GM21786 (cell line): ENCODE data around the gene CDC14B.
A peak's percentile ranks its signal among the peaks of the same experiment; 100 is the strongest.
"Not testable (repeated sequence)": the region's sequence is repeated elsewhere in the genome, so short reads cannot be mapped to it uniquely, and the experiment has no call there.

Experiments used
- ATAC-seq: cut with Tn5 transposase; IDR thresholded peaks from one replicate; pipeline ENCODE4 v1.9.1; 2021; ENCODE audit not compliant: unreplicated experiment

The CDC14B gene

DNA sequence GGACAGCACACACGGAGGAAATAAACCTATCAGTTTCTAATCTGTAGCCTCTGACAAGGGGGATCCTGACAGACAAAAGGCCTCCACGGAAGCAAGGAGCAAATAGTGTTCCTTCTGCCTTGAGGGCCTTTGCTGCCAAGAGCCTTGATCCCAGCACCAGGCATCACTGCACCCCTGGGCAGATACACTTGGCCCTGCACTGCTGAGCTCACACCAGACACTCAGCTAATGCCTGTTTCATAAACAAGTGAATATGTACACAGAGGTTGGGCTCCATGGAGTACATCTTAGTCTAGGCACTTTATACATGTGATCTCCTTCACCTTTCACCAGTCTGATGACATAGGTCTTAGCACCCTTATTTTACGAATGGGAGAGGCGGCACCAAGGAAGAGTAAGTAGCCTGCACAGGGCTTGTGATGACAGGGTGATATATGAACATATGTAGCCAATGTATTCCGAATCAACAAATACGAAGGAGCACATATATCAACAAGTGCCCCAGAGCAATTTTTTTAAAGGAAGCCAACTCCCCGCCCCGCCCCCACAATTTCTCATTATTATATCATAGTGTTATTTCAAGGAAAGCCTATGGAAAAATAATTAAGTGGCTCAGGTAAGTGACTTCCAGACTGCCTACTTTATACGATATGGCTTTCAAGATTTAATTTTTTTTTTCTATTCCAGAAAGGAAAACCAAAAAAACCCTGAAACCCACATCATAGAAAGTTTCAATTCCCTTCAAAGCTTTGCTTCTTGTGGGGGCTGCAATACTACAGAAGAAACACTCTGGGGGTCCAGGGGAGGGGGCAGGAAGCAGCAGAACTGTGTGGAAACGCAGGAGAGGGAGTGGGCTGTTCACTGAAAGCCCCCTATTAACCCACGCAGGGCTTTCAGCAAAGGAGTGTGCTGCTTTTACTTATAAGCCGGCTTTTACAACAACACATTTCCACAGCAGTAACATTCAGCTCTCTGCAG is 32.0 kb downstream of the CDC14B start:
- no peak for ATAC-seq

GRCh38 chr9:96585426-96585825 is 34.2 kb downstream of the CDC14B start:
- no peak for ATAC-seq

DNA sequence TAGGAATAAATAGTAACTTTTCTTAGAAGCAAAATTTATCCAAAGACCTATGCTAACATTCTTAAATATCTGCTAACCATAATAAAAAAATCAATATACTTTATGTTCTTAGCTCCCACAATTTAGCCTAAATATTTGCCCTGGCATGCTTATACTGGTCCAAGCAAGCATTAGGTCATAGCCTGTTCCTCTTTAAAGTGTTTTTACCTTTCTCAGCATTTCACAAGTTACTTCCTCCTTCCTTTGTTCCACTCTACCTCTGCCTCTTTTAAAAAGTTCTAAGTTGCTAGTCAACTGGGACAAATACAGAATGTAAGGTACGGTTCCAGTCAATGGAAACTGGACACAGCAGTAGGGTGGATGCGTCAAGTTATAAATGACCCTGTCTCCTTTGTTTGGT is 37.4 kb downstream of the CDC14B start:
- ATAC-seq, result not testable (repeated sequence)

DNA sequence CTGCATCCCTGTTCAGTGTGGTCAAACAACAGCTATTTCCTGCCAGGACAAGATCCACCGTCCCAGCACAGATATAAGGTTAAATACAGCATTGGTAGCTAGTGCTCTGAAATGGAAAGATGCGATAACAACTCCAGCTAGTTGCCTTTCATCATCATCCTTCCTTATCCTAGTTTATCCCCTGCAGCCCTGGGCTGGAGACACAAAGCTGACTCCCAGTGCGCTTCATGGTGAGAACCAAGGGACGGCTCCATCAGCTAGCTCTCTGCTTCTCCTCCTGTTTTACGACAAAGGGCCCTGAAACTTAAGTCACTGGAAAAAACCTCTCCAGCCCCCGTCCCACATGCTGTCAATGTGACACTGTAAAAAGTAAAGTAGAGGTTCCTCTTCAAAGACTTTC is 37.9 kb downstream of the CDC14B start:
- no peak for ATAC-seq

DNA sequence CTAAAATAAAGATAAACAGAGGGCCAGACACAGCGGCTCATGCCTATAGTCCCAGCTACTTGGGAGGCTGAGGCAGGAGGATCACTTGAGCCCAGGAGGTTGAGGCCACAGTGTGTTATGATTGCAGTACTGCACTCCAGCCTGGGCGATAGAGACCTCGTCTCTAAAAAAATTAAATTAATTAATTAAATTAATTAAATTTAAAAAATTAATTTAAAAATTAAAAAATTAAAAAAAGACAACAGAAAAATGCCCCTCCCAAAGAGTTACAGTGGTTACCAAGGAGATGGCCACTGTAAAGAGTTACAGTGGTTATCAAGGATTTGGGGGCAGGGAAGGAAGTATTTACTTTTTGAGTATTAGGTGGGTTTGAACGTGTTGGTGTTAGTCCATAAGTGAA is 38.3 kb downstream of the CDC14B start:
- ATAC-seq, result no peak

GRCh38 chr9:96574931-96575351 is 44.7 kb downstream of the CDC14B start:
- no peak for ATAC-seq

DNA sequence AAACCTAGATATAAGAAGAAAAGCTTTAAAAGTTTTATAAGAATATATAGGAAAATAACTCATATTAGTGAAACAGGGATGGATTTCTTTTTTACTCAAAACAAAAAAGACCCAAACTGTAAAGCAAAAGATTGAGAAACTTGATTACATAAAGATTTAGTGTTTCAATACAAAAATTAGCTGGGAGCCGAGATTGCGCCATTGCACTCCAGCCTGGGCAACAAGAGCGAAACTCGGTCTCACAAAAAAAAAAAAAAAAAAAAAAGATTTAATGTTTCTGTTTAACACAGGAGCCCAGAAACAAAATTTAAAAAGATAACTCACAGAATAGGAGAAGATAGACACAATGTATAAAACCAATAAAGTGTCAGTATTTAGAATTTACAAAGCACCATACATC is 45.2 kb downstream of the CDC14B start:
- no peak for ATAC-seq

DNA sequence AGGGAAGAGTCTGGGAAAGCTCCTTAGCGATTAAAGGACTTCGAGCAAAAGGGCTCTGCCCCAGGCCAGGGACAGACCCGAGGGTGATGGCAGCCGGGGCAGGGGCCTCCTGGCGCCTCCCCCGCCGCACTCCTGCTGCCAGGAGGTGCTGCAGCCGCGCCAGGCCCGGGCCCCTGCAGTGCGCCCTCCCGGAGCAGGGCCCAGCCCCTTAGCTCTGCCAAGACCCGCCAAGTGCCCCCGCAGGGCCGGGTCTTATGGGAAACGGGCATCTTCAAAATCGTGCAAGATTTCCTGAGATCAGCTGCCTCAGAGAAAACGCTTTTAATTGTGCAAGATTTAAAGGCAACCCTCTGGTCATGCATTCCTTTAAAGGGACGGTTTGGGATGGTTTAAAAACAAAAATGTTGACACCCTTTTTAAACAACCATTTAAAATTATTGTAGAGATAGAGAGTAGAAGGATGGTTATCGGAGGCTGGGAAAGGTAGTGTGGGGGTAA is 52.4 kb downstream of the CDC14B start:
- peak; percentile 33 for ATAC-seq

DNA sequence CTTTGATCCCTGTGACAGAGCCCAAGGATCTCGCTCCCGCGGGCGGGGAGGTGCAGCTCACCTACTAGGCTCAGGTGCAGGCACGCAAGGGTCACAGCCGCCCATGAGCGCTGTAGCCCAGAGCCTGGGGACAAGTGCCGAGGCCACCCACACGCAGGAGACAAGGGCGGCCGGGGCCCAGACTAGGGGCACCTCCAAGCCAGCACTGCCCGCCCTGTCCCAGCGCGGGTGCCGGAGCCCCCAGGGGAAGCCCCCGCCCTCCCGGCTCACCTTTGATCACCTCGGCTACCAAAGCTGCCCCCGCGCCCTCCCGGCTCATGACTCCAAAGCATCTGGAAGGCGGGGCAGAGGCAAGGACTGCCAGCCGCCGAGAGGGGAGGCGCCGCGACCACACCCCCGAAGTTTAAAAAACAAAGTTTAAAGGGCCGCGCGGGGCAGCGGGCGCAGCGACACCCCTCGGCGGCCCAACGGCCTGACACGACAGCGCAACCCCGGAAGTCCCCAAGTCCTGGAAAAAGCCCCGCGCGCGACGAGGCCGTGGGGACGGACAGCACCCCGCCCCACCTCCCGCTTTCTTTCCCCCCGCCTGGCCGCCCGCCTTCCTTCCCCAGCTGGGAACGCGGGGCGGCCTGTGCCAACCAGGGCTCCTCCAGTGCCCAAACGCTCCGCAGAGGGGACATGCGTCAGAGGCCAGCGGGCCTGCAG is 53.0 kb downstream of the CDC14B start:
- peak; percentile 85 for ATAC-seq

DNA sequence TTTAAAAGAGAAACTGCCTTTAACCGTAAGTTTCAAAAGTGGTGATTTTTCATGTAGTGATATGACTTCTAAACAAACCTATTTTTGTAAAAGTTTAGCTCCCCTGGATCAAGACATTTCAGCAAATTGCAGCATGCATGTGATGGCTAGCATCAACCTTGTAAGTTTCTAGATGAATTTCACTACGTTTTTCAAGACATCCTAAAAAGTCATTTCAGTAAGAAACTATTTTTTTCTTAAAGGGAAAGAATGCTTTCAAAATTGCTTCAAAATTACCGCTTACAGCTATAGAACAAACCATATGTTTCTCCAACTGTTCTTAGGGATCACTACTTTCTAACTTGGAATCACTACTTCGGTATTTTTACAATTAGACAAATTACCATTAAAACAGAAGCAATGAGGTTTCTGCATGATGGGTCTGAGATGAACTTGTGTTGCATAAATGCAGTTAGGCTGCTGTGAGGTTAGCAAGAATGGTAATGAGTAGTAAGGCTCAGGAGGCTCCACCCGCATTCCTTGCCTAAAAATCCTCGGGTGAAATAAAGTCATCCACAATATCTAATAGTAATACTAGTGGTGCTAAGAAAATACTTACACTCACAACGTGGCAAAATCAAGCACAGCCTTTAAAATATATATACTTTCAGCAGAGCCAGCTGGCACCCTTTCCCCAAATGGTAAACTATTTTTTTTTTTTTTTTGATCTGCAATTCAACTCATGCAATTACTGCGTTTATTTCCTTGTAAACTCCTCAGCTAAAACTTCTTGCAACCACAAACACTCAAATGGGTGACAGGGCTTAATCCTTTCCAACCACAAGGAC is 53.8 kb downstream of the CDC14B start:
- no peak for ATAC-seq

GRCh38 chr9:96564217-96564616 is 55.4 kb downstream of the CDC14B start:
- ATAC-seq, result no peak

DNA sequence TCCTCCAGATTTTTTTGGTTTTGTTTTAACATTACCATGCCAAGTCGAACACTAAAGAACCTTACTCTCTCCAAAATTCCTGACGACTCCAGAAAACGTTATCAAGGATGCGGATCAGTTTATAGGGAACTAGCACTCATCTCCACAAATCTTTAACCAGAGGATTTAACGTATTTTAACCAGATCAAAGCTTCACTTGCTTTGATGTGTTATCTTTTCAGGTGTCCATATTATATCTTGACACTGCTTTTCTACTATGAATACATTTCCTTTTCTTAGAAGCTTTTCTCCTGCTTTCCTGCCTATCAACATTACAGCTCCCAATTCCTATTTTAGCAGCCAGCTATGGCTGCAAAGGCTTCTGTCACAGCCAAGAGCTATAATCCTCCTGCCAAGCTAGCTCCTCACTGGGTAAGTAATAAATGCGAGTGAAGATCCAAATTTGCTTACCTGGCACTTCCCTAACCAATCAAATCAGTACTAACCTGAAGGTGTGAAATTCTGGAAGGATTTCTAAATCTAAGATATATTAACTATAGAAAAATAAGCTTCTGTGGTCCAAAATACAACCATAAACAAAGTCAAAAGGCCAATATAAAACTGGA is 60.2 kb downstream of the CDC14B start:
- no peak for ATAC-seq

- ATAC-seq, result no peak
Observed at GRCh38 chr9:96557921-96558320, 61.7 kb downstream of the CDC14B start.

DNA sequence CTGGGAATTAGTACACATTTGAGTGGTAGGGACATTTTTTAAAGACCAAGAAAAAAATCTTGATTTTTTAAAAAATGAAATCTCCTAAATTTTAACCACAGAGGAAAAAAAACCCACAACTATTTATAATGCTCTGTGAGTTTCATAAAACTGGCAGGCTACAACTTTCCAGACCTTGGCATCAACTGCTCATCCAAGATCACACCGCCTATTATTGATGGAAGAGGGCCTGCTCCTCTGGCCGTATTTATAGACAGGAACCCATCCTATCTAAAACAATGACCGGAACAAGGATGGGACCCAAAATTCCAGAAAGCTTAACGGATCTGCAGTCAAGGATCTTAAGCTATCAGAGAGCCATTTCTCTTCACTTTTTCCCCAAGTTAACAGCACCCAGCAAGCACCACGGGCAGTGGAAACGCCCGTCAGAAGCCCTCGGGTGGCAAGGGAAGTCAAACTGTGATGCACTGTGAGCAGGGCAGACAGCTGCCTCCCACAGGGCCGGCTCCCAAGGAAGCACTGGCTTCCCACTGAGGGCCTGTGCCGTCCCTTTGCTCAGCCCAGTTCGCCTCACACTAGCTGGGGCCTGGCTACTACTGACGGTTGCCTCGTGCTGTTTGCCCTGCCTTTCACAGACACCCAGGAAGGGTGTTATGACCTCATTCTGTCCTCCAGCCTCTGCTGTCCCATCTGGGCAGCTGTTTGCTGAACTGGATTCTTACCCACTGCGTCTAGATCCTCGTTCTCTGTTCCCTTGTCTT is 62.8 kb downstream of the CDC14B start:
- no peak for ATAC-seq

DNA sequence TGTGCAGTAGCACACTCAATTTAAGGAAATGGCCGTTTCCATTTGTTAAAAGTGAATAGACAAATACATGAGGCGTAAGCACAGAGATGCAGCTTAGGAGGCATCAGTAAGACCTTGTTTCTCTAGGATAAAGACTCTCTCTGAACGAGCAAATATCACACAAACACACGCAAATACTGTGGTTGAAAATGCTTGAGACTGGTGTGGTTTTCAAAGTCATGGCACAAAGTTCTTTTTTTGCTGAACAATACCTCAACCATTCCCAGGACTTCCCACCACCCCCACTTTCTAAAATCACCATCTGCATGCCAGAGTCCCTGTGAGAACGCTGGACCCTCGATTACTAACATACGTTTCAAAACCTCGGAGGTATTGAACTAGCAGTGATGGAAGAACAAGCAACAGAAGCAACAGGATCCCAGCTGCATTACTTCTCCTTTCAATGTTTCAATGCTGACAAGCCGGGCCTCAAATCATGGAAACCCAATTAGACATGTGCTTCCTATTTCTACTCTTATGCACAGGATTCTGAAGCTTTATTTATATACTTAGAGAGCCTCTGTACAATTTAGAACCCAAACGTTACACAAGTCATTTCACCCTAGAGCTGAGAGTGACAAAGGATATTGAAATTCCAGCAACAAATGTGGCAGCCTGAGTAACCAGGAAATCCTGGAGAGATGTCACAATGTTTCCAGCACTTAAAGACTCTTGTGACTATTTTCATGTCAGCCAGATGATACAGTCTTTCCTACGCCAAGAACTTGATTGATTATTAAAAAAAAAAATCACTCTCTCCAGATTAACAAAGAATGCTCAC is 63.9 kb downstream of the CDC14B start:
- ATAC-seq, result no peak

- ATAC-seq, result no peak
Observed at GRCh38 chr9:96554801-96555566, 64.7 kb downstream of the CDC14B start.

GRCh38 chr9:96554326-96554725 is 65.3 kb downstream of the CDC14B start:
- no peak for ATAC-seq

DNA sequence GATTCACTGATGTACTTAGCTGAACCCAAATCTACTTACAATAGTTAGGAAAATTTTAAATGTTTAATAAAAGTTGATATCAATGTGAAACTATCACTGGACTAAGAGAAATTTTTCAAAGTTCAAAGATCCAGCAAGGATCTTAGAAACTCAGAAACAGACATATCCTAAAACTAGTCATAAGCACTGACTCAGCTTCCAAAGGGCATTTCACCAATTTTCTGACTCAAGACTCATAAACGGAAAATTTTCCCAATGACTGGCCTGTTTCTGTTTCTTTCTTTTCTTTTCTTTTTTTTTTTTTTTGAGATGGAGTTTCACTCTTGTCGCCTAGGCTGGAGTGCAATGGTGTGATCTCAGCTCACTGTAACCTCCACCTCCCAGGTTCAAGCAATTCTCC is 66.6 kb downstream of the CDC14B start:
- no peak for ATAC-seq
